Activated T-helper 2 cell treated with anti-CD3 and anti-CD28 coated beads, Interferon-gamma antibody, Interleukin-2, Interleukin-4, amounts not matched to agents 10 μg/mL and 5 μg/mL and 100 μg/mL, durations not matched to agents 14 hours and 24 hours and 36 hours (primary cell): Measurements from ENCODE around the gene SPEF1. TPM values are rescaled to one million over a fixed set of nuclear protein-coding genes. Genes with fewer than 3 reads are reported as not detected.
A peak's percentile ranks its signal among the peaks of the same experiment; 100 is the strongest.

Experiments
- DNase-seq: peaks from one replicate; pipeline ENCODE4 v3.0.0; 2021; ENCODE audit warnings: low spot score
- H3K27ac Mint-ChIP-seq: one replicate; pipeline ENCODE4 v1.8.0; 2021; ENCODE audit warnings: mixed read lengths
- H3K27me3 Mint-ChIP-seq: one replicate; pipeline ENCODE4 v1.8.0; 2021; ENCODE audit warnings: low read depth, mixed read lengths
- H3K36me3 Mint-ChIP-seq: one replicate; pipeline ENCODE4 v1.8.0; 2021; ENCODE audit warnings: low read depth, mixed read lengths
- H3K4me1 Mint-ChIP-seq: one replicate; pipeline ENCODE4 v1.8.0; 2021; ENCODE audit warnings: low read depth, mixed read lengths
- H3K4me3 Mint-ChIP-seq: one replicate; pipeline ENCODE4 v1.8.0; 2021; ENCODE audit warnings: low read depth, mild to moderate bottlenecking, moderate library complexity, mixed read lengths
- H3K9me3 Mint-ChIP-seq: one replicate; pipeline ENCODE4 v1.8.0; 2021; ENCODE audit warnings: mixed read lengths
- intact Hi-C: fragments of 100-400 bp; cut with micrococcal nuclease; formaldehyde crosslinking; loops from one replicate; pipeline ENCODE4 v1.15.1; 2023
- total RNA-seq: library from RNA; stranded (reverse); gene quantifications from 2 replicates; pipeline ENCODE4 v1.2.3, GENCODE V29; 2022

The SPEF1 gene
- total RNA-seq, 1 donor from 2014 or later, result not detected

DNA sequence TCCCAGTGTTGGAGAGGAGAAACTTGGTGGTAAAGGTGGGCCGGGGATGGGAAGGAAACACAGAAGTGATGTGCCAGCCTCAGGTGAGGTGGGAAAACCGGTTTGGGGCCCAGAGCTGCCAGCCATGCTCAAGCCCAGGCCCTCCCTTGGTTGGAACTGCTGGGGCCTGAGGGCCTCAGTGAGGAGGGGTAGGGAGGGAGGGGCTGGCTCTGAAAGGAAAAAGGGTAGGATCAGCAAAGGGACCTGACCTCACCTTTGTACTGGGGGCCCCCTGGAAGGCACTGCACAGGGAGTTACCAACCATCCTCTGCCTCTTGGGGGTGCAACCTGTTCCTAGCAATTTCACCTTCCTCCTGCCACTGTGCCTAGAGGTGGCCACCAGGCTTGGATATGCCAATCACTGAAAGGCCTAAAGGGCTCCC lies 1.8 kb upstream of the SPEF1 start:
- H3K27ac Mint-ChIP-seq, result no peak overlapping the region
- intact Hi-C loops, result no loop called here

DNA sequence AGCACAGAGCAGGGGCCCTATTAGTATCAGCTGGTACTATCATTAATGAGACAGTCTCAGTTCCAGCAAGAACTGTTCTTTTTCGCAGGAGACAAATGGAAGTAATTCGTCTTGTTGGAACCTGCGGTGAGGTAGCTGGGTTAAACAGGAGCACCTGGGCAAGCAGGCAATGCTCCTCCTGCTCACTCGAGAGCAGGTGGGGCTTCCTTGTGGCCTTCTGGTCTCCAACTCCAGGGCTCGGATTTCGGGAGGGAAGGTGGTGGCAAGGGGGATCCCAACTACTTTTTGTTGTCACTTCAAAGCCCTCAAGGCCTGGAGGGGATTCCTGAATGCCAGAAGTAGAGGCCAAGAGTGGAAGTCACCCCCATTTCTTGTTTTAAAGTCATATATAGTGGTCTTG lies 1.3 kb upstream of the SPEF1 start:
- H3K9me3 Mint-ChIP-seq, result no peaks in the 10 kb centered on the region
- H3K27ac Mint-ChIP-seq, result no peak overlapping the region
- H3K36me3 Mint-ChIP-seq, result peaks cover 16% of the 10 kb centered on the region
- DNase-seq, result no peak
- peaks cover 18% of the 10 kb centered on the region for H3K27me3 Mint-ChIP-seq
- peaks cover 36% of the 10 kb centered on the region for H3K4me1 Mint-ChIP-seq
- intact Hi-C loops, result no loop called here
- H3K4me3 Mint-ChIP-seq, result no peak overlapping the region

More for the DNA sequence above, 1.8 kb upstream of the SPEF1 start:
- H3K9me3 Mint-ChIP-seq, result no peaks in the 10 kb centered on the region
- peaks cover 16% of the 10 kb centered on the region for H3K36me3 Mint-ChIP-seq
- DNase-seq, result no peak
- H3K4me3 Mint-ChIP-seq, result peak overlapping the region; percentile 9
- H3K27me3 Mint-ChIP-seq, result peaks cover 18% of the 10 kb centered on the region
- peaks cover 38% of the 10 kb centered on the region for H3K4me1 Mint-ChIP-seq

DNA sequence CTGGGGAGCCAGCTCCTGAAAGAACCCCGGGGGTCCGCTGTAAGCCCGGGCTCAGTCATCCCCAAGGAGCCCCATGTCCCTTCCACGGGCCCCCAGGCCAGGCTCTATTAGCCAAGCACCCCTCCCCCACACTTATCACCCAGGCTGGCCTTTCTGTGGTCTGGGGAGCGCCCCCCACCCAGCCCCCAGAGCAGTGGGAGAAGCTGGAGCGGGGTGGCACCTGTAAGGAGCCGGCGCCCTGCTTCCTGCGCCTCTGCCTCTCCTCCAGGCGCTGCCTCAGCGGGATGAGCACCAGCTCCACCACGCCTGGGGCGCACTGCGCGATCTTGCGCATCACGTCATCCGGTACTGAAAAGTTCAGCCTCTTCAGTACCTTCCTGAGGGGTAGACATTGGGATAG lies 2.3 kb downstream of the SPEF1 start:
- peaks cover 7% of the 10 kb centered on the region for H3K36me3 Mint-ChIP-seq
- H3K4me3 Mint-ChIP-seq, result no peak overlapping the region
- H3K27ac Mint-ChIP-seq, result no peak overlapping the region
- DNase-seq, result no peak
- H3K9me3 Mint-ChIP-seq, result no peaks in the 10 kb centered on the region
- H3K4me1 Mint-ChIP-seq, result peaks cover 27% of the 10 kb centered on the region
- peaks cover 23% of the 10 kb centered on the region for H3K27me3 Mint-ChIP-seq
- intact Hi-C loops, result no loop called here

DNA sequence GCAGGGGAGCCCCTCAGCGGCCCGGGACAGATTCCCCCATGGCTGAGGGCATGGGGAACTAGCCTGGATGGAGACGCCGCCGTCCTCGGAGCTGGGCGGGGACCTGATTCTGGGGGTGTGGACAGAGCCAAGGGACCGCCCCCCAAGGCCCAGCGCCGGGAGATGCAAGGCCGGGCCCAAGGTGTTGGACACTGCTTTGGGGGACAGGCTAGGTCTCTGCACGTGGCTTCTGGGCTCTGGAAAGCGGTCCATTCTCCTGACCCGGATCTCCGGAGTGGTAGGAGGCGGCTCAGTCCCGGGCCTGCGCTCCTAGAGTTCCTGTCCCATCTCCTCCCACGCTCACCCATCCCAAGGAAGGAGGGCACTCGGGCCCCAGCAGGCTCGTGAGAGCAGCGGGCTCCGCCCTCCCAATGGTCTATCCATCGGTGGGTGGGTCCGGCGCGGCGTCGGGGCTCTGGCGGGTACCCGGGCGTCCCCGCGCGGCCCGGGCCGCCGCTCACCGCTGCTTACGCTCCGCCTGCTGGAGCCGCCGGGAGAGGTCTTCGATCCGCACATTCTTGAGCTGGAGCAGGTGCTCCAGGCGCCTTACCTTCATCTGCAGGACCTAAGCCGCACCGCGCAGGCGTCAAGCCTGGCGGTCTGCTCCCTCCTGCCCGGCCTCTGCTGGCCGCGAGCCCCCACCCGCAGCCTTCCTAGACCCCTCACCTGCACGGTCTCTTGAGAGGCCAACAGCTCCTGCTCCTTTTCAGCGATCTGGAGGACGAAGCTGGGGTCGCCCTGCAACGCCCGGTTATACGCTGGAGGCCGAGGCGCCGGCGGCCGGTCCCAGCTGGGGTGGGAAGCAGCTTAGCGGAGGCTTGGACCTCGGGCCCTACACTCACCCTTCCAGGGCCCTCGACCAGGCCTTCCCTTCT lies 3.3 kb downstream of the SPEF1 start:
- H3K4me1 Mint-ChIP-seq, result peaks cover 22% of the 10 kb centered on the region
- no peak overlapping the region for H3K27ac Mint-ChIP-seq

DNA sequence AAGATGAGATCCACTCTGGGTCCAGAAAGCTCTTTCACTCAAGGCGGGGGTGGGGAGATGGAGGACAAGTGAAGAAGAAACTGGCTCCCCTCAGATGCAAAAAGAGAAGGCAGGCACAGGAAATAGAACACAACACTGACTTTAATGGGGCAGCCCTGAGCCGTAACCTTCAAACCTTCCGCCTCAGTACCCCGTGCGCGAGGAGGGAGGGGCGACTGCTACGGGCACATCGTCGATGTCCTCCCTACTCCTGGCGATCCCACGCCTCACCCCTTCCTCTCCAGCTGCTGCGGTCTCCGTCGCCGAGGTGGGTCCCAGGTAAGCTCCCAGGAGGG lies 3.9 kb downstream of the SPEF1 start:
- H3K9me3 Mint-ChIP-seq, result no peaks in the 10 kb centered on the region
- peaks cover 26% of the 10 kb centered on the region for H3K27me3 Mint-ChIP-seq
- H3K4me3 Mint-ChIP-seq, result peak overlapping the region; percentile 72
- DNase-seq, result no peak
- H3K4me1 Mint-ChIP-seq, result peaks cover 22% of the 10 kb centered on the region
- H3K36me3 Mint-ChIP-seq, result no peaks in the 10 kb centered on the region
- intact Hi-C loops, result loop anchor here (1.0 kb wide), 1 partner anchor 9 kb away; no protein-coding TSS in a partner anchor
- no peak overlapping the region for H3K27ac Mint-ChIP-seq

More for the DNA sequence above, 3.3 kb downstream of the SPEF1 start:
- no peak for DNase-seq
- H3K36me3 Mint-ChIP-seq, result no peaks in the 10 kb centered on the region
- H3K9me3 Mint-ChIP-seq, result no peaks in the 10 kb centered on the region
- peak overlapping the region; percentile 72 for H3K4me3 Mint-ChIP-seq
- intact Hi-C loops, result loop anchor here (1.0 kb wide), 1 partner anchor 10 kb away; no protein-coding TSS in a partner anchor
- peaks cover 24% of the 10 kb centered on the region for H3K27me3 Mint-ChIP-seq

DNA sequence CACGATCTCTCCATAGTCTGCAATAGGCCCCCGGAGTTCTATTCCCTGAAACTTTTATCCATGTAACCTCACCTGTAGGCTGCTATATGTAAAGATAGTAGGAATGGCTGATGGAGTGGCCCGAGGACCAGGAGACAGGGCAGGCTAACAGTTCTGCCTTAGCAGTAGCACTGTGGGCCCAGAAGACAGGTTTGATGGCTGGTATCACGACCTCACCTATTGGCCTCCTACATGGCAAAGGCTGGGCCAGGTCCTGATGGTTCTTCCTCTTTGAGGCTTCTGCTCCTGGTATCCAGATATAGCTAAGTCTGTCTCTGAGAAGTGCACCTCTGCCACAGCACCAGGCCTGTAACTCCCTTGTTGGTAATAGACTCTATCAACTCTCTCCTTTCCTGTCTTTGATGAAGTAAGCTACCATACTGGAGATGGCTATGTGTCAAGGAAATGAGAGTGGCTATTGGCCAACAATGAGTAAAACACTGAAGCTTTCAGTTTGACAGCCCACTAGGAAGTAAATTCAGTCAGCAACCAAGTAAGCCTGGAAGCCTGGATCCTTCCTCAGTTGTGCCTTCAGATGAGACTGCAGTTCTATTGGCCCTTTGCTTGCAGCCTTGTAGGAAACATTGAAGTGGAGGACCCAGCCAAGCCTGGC lies 5.7 kb downstream of the SPEF1 start:
- intact Hi-C loops, result no loop called here
- Mint-ChIP-seq H3K4me3 (no peak overlapping the region), H3K27me3 (peaks cover 26% of the 10 kb centered on the region)

DNA sequence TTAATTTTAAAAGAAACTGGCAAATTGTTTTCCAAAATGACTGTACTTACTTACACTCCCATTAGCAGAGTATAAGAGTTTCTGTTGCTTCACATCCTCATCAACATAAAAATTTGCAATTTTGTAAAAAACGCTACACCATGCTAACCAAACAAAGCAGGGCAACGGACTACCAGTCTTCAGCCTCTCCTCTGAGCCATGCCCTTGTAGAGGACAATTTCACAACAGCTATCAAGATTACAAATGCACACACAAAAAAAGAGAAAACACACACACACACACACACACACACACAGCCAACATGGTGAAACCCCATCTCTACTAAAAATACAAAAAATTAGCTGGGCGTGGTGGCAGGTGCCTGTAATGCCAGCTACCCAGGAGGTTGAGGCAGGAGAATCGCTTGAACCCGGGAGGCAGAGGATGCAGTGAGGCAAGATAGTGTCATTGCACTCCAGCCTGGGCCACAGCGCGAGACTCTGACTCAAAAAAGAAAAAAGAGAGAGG lies 9.6 kb downstream of the SPEF1 start:
- peaks cover 5% of the 10 kb centered on the region for H3K27me3 Mint-ChIP-seq
- intact Hi-C loops, result no loop called here
- H3K36me3 Mint-ChIP-seq, result no peaks in the 10 kb centered on the region
- H3K4me1 Mint-ChIP-seq, result peaks cover 14% of the 10 kb centered on the region
- no peak overlapping the region for H3K4me3 Mint-ChIP-seq
- no peaks in the 10 kb centered on the region for H3K9me3 Mint-ChIP-seq
- no peak for DNase-seq
- H3K27ac Mint-ChIP-seq, result no peak overlapping the region

More for the DNA sequence above, 5.7 kb downstream of the SPEF1 start:
- no peak overlapping the region for H3K27ac Mint-ChIP-seq
- no peaks in the 10 kb centered on the region for H3K9me3 Mint-ChIP-seq
- peaks cover 11% of the 10 kb centered on the region for H3K4me1 Mint-ChIP-seq
- H3K36me3 Mint-ChIP-seq, result no peaks in the 10 kb centered on the region
- no peak for DNase-seq

DNA sequence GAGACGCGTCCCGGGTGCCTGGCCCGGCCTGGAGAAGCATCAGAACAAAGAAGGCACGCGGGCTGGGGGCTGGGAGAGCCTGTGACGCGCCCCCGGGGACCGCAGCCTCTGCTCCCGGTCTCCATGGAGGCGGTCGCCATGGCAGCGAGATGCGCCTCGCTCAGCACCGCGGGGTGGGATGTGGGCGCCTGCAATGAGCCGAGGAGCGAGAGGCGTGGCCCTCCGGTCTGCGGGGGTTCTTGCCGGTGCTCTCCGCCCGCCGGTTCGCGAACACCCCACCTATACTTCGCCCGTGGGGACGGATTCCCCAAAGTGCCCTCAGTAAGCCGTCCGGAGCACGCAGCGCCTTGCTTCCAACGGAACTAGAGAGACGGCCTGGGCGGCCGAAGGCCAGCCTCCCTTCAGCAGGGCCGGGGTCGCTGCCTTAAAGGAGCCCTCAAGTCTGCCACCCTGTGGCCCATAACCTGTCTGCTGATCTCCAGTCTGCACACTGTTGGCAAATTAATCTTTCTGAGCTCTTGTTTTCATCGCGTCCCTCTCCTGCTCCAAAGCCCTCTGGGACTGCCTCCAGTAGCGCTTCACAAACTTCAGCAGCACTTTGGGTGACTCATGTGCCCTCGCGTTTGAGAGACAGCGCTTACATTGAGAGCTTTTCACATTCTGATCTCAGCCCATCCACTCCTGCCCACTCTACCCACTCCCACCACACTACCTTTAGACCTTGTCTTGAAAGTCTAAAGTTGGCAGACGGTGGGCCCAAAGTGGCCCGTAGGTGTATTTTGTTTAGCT lies 12.7 kb downstream of the SPEF1 start:
- Mint-ChIP-seq H3K9me3 (no peaks in the 10 kb centered on the region), H3K36me3 (peaks cover 3% of the 10 kb centered on the region), H3K4me3 (peak overlapping the region; percentile 84), H3K27me3 (peaks cover 3% of the 10 kb centered on the region), H3K27ac (peak overlapping the region; percentile 94), H3K4me1 (peaks cover 21% of the 10 kb centered on the region)
- intact Hi-C loops, result loop anchor here (1.0 to 5.0 kb wide), 3 partner anchors 9 to 361 kb away; partner anchors contain the start of genes AP5S1 and DNAAF9
- DNase-seq, result peak; percentile 80

DNA sequence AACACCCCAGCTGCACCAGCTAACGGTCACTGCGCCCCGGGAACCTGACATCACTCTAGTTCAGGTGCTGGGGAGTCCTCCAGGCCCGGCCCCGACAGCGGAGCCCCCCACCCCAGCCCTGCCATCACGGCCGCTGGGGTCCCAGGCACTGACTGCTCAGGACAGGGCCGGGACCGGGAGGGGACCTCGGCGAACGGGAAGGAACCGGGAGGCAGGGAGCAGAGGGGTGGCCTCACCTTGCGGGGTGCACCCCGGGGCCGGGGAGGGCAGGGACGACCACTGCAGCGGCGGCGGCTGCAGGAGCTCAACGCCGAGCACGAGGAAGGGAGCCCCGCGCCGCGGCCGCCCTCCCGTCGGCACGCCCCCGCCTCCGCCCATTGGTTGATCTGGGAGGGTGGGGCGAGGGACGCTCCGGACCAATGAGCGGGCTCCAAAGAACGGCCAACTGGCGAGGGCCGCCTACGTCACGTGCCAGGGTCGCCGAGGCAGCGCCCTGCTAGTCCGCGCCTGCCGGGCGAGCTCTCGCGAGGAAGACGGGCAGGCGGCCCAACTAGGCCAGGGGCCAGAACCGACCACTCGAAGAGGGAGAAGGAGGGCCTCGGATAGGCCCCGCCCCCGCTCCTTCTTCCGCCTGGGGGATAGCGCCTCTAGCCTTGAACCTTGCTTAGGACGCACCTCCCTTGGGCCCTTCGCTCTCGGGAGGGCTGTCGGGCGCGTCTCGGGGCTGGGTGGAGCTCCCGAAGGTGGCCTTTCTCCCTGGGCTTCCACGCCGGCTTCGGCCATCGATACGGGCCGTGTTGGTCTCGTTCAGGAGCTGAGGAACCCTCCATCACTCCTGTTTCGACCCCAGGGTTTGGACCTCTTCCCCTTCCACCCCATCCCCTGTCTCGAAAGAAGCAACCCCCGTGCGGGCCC lies 13.6 kb downstream of the SPEF1 start, which contains the start of gene ADISSP:
Gene ADISSP, minus strand, starts transcription at position 327 of the 915 bp plus-strand sequence. CDS start 7,653 bp downstream, outside the sequence.
- DNase-seq, result peak; percentile 97
- H3K27ac Mint-ChIP-seq, result peak within 1 kb of the TSS; percentile 94
- peaks cover 3% of the 10 kb centered on the region for H3K36me3 Mint-ChIP-seq
- H3K4me3 Mint-ChIP-seq, result peak within 1 kb of the TSS; percentile 86
- intact Hi-C loops, result loop anchor here (1.0 to 5.0 kb wide), 4 partner anchors 10 to 360 kb away; partner anchors contain the start of genes AP5S1 and DNAAF9
- H3K9me3 Mint-ChIP-seq, result no peaks in the 10 kb centered on the region
- H3K27me3 Mint-ChIP-seq, result peaks cover 3% of the 10 kb centered on the region
- H3K4me1 Mint-ChIP-seq, result peaks cover 21% of the 10 kb centered on the region

DNA sequence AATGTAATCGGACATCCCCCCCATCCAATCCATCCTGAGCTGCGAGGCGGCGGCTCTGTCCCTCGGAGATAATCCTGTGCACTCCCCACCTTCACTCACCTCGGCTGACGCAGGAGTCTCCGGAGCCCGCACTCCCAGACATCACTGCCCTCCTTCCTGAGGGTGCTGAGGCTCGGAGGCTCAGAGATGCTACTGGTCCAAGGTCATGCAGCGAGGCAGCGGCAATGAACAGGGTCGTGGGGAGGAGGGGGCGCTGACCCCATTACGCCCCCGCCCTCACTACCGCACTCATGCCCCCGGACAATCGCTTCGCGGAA lies 14.2 kb downstream of the SPEF1 start:
- Mint-ChIP-seq H3K4me3 (peak overlapping the region; percentile 86), H3K27ac (no peak overlapping the region), H3K36me3 (peaks cover 3% of the 10 kb centered on the region), H3K4me1 (peaks cover 21% of the 10 kb centered on the region), H3K27me3 (no peaks in the 10 kb centered on the region), H3K9me3 (no peaks in the 10 kb centered on the region)
- DNase-seq, result no peak
- intact Hi-C loops, result loop anchor here (2.0 to 5.0 kb wide), 2 partner anchors 14 to 360 kb away; partner anchors contain the start of gene DNAAF9

DNA sequence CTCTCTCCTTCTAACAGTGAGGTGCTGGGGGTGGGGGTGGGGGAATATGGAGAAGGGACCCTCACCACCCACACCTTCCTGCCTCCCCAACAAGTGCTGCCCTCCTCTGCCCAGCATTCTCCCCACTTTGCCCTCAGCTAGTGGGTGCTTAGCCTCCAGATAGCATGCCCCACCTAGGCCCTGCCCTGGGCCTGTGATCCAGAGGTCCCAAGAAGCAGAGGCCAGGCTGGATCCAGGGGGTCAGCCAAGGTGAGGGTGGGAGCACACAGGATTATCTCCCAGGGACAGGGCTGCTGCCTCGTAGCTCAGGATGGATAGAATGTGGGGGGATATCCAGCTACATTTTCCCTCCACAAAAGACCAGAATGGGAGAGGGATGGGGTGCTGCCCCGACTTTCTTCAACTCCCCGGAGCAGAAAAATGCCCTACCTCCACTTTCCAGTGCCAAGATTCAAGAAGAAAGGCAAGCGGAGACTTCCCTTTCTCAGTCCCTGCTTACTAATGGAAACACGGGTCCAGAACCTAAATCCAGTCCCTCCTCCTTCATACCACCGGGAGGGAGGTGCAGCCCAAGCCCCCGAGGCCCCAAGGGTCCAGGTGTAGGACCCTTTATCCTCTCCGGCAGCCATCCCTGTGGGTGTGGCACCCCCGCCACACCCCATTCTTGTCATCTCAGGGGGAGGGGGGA lies 14.7 kb downstream of the SPEF1 start:
- Mint-ChIP-seq H3K27me3 (no peaks in the 10 kb centered on the region), H3K4me3 (peak overlapping the region; percentile 86), H3K36me3 (peaks cover 3% of the 10 kb centered on the region), H3K27ac (no peak overlapping the region), H3K9me3 (no peaks in the 10 kb centered on the region), H3K4me1 (peaks cover 21% of the 10 kb centered on the region)
- no peak for DNase-seq
- intact Hi-C loops, result loop anchor here (2.0 to 5.0 kb wide), 2 partner anchors 14 to 359 kb away; partner anchors contain the start of gene DNAAF9
